Measurements from ENCODE around the gene OR56A3.
"Not testable (repeated sequence)": the region's sequence is repeated elsewhere in the genome, so short reads cannot be mapped to it uniquely, and the experiment has no call there.

Gene OR56A3

GRCh38 chr11:5941951-5942350 lies at the start of gene OR56A3:
OR56A3 (plus strand) TSS chr11:5942251; CDS start chr11:5947347, 5,096 bp downstream.
- DNase-seq, result no peak

GRCh38 chr11:5892908-5893307 lies 49.1 kb upstream of the OR56A3 start, which contains the start of gene OR52E5:
OR52E5 (plus strand) TSS chr11:5893208; CDS start chr11:5900777, 7,569 bp downstream.
- DNase-seq, result no peak

- DNase-seq, result no peak
Observed at GRCh38 chr11:5899534-5899933, 42.5 kb upstream of the OR56A3 start.

GRCh38 chr11:5910540-5910939 lies 31.5 kb upstream of the OR56A3 start:
- DNase-seq, result no peak

- no peak for DNase-seq
Observed at GRCh38 chr11:5922749-5923426, 19.2 kb upstream of the OR56A3 start.

GRCh38 chr11:5923427-5923776 lies 18.6 kb upstream of the OR56A3 start:
- no peak for DNase-seq

- no peak for DNase-seq
Observed at GRCh38 chr11:5923794-5924193, 18.3 kb upstream of the OR56A3 start.

- DNase-seq, result no peak
Observed at GRCh38 chr11:5928271-5928670, 13.8 kb upstream of the OR56A3 start.

- no peak for DNase-seq
Observed at GRCh38 chr11:5928811-5929210, 13.2 kb upstream of the OR56A3 start.

GRCh38 chr11:5929571-5930368 lies 12.3 kb upstream of the OR56A3 start:
- no peak for DNase-seq

- DNase-seq, result no peak
Observed at GRCh38 chr11:5930614-5931013, 11.4 kb upstream of the OR56A3 start.

GRCh38 chr11:5931061-5931460 lies 11.0 kb upstream of the OR56A3 start:
- DNase-seq, result no peak

- no peak for DNase-seq
Observed at GRCh38 chr11:5932671-5933070, 9.4 kb upstream of the OR56A3 start.

GRCh38 chr11:5933116-5933515 lies 8.9 kb upstream of the OR56A3 start:
- DNase-seq, result no peak

GRCh38 chr11:5937868-5938602 lies 4.0 kb upstream of the OR56A3 start:
- no peak for DNase-seq

GRCh38 chr11:5938603-5938965 lies 3.5 kb upstream of the OR56A3 start:
- no peak for DNase-seq

- DNase-seq, result no peak
Observed at GRCh38 chr11:5940748-5941147, 1.3 kb upstream of the OR56A3 start.

GRCh38 chr11:5955586-5955985 lies 13.5 kb downstream of the OR56A3 start:
- DNase-seq, result no peak

GRCh38 chr11:5960704-5961320 lies 18.8 kb downstream of the OR56A3 start:
- DNase-seq, result not testable (repeated sequence)

- no peak for DNase-seq
Observed at GRCh38 chr11:5966958-5967357, 24.9 kb downstream of the OR56A3 start.

- no peak for DNase-seq
Observed at GRCh38 chr11:5967708-5968107, 25.7 kb downstream of the OR56A3 start.

GRCh38 chr11:5968394-5968793 lies 26.3 kb downstream of the OR56A3 start, which contains the start of gene OR56A5:
OR56A5 (minus strand) TSS chr11:5968494; CDS start chr11:5968494, 0 bp downstream.
- no peak for DNase-seq

- DNase-seq, result no peak
Observed at GRCh38 chr11:5973530-5973929, 31.5 kb downstream of the OR56A3 start.
